ENCODE results near the gene DEFB125.

DNA sequence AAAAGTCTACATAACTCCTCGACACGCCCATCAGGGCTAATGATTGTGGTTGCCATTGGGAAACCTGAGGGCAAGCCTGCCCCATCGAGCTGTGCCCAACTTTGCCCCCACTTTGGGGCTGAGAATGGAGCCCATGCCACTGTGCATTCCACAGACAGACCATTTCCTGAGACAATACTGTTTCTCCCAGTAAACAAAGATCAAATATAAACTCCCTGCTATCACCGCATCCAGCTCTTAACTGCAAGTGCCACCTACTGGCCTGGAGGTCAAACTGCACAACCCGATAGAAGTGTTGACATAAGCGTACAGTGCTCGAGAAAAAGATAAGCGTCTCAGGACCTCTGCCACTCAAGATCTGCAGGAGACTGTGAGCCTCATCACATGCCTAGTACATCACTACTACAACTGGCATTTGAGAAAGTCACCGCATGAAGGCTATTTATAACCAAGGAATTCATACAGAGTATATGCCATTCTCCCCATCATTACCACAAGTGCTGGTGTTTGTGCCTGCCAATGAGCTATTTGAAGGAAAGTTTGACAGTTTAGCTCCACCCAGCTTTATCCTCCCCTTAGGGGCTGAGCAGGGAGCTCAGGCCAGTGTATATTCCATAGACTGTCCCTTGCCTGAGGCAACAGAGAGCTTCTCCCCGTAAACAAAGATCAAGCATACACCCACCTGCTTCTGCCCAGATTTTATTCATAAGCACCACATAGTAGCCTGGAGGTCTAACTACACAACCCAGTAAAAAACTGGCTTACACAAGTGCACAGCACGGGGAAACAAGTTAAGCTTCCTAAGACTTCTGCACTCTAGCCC lies 50.4 kb downstream of the DEFB125 start:
- TF ChIP-seq TAF1 (IDR thresholded peaks at IDR 0.05; ENCODE audit: low read depth) (no peak), CTCF (IDR thresholded peaks at IDR 0.05; ENCODE audit: poor library complexity, severe bottlenecking) (no peak), SMC3 (conservative IDR thresholded peaks at IDR 0.05; ENCODE audit: poor library complexity) (no peak), EP300 (conservative IDR thresholded peaks at IDR 0.05; ENCODE audit: poor library complexity, severe bottlenecking) (no peak), EZH2 (IDR thresholded peaks at IDR 0.05; ENCODE audit: borderline replicate concordance, insufficient read depth, low read length, poor library complexity, severe bottlenecking) (no peak)

All from neural cell (in vitro differentiated cells).